Measurements from ENCODE around the gene COPS6. TPM values are rescaled to one million over a fixed set of nuclear protein-coding genes. Genes with fewer than 3 reads are reported as not detected.

Gene COPS6
- total and polyA plus RNA-seq, 2 donors (not counting 1 experiment from before 2014, with no cell fraction given) = 76.5 to 79.6 TPM

DNA sequence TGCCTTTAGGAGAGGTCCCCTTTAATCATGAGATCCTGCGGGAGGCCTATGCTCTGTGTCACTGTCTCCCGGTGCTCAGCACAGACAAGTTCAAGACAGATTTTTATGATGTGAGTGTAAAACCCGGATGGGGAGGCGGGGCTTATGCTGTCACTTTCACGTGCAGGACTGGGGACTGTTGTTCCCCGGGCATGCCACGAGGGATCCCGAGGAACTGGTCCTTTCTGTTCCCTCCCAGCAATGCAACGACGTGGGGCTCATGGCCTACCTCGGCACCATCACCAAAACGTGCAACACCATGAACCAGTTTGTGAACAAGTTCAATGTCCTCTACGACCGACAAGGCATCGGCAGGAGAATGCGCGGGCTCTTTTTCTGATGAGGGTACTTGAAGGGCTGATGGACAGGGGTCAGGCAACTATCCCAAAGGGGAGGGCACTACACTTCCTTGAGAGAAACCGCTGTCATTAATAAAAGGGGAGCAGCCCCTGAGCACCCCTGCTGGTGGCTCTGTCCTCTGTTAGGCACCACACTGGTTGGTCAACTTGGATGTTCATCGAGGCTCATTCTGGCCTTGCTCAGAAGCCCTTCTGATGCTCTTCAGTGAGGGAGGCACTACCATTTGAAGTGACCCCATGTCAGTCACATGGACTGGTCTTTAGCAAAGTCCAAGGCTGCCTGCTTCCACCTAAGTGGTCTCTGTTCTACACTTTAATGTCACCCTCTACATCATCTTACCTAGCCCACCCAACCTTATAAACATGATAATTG lies 2.8 kb downstream of the COPS6 start:
- Mint-ChIP-seq H3K4me1 (peaks cover 19% of the 10 kb centered on the region), H3K9me3 (ENCODE audit: insufficient read depth) (no peaks in the 10 kb centered on the region), H3K4me3 (no peak overlapping the region), H3K27ac (peak overlapping the region; percentile 64), H3K27me3 (no peaks in the 10 kb centered on the region)
- Histone ChIP-seq H3K4me3 (ENCODE audit: control extremely low read depth in 1 of 5, extremely low read depth in 1 of 5, insufficient read depth in 1 of 5, low read depth in 2 of 5, low read length in 4 of 5) (no peak overlapping the region), H3K4me1 (ENCODE audit: control insufficient read depth in 2 of 2, insufficient read depth in 2 of 2, low read length in 2 of 2) (peaks cover 14 to 18% of the 10 kb centered on the region in 2 donors), H3K9me3 (ENCODE audit: control extremely low read depth in 1 of 3, control insufficient read depth in 2 of 3, insufficient read depth in 1 of 3, low read length in 2 of 3) (no peaks in the 10 kb centered on the region), H2AFZ (ENCODE audit: insufficient read depth, low read depth, low read length, poor library complexity, severe bottlenecking) (no peak overlapping the region), H3K27me3 (replicated peaks in 1 of 4; ENCODE audit: control extremely low read depth in 1 of 4, control insufficient read depth in 3 of 4, insufficient read depth in 4 of 4, low read length in 3 of 4) (no peaks in the 10 kb centered on the region), H4K20me1 (ENCODE audit: control insufficient read depth, insufficient read depth, low read length, poor library complexity, severe bottlenecking) (peaks cover 35% of the 10 kb centered on the region), H3K36me3 (replicated peaks in 1 of 2; ENCODE audit: control extremely low read depth in 1 of 2, control insufficient read depth in 1 of 2, extremely low read depth in 1 of 2, insufficient read depth in 2 of 2, low read length in 1 of 2) (peaks cover 0 to 61% of the 10 kb centered on the region in 2 experiments), H3K4me2 (replicated peaks; ENCODE audit: low read depth, low read length, poor library complexity, severe bottlenecking) (no peak overlapping the region), H3K27ac (ENCODE audit: low read length in 2 of 2) (no peak overlapping the region), H3K9ac (ENCODE audit: low read length) (no peak overlapping the region), H3K79me2 (ENCODE audit: control insufficient read depth, insufficient read depth, low read length) (peaks cover 14% of the 10 kb centered on the region)
- CTCF ChIA-PET = interaction anchor here (0.8 to 0.9 kb wide), 3 partner anchors 39 to 178 kb away, joined by 3 to 4 read pairs (median 3); no protein-coding TSS in a partner anchor
- TF ChIP-seq EZH2 (IDR thresholded peaks at IDR 0.05; ENCODE audit: borderline replicate concordance, insufficient read depth, low read depth, low read length, poor library complexity, severe bottlenecking) = no peak
- TF ChIP-seq, protein P1, sequence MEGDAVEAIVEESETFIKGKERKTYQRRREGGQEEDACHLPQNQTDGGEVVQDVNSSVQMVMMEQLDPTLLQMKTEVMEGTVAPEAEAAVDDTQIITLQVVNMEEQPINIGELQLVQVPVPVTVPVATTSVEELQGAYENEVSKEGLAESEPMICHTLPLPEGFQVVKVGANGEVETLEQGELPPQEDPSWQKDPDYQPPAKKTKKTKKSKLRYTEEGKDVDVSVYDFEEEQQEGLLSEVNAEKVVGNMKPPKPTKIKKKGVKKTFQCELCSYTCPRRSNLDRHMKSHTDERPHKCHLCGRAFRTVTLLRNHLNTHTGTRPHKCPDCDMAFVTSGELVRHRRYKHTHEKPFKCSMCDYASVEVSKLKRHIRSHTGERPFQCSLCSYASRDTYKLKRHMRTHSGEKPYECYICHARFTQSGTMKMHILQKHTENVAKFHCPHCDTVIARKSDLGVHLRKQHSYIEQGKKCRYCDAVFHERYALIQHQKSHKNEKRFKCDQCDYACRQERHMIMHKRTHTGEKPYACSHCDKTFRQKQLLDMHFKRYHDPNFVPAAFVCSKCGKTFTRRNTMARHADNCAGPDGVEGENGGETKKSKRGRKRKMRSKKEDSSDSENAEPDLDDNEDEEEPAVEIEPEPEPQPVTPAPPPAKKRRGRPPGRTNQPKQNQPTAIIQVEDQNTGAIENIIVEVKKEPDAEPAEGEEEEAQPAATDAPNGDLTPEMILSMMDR (IDR thresholded peaks at IDR 0.05) = no peak
- no peak for ATAC-seq (ENCODE audit: low read depth)
- POLR2A ChIA-PET = interaction anchor here (0.9 kb wide), 1 partner anchor 26 kb away, joined by 6 read pairs; no protein-coding TSS in a partner anchor
- no peak for DNase-seq
- intact Hi-C loops (cut with micrococcal nuclease) = no loop called here
- 91% methylated on average over 18 of the region's 19 CpGs for WGBS (ENCODE audit: insufficient coverage)

DNA sequence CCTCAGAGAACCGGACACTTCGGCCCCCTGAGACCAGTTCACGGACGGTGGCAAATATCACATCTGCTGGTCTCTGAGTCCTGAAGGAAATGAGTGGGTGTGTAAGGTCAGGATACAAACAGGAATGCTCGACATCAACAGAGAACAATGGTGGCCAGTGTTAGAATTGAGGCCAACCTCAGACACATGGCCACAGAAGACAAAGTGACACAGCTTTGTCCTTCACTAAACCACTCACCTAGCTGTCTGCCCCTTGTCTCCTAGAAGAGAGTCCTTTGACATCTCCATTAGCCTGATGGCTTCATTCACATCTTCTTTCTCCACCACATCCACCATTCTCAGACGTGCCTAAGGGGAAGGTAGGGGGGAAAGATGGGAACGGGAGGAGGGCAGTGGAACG lies 4.3 kb downstream of the COPS6 start:
- H3K4me3 Mint-ChIP-seq = no peak overlapping the region
- TF ChIP-seq, protein P1 (IDR thresholded peaks at IDR 0.05) = no peak
- no peak for TF ChIP-seq EZH2 (IDR thresholded peaks at IDR 0.05; ENCODE audit: borderline replicate concordance, insufficient read depth, low read depth, low read length, poor library complexity, severe bottlenecking)
- Histone ChIP-seq H2AFZ (ENCODE audit: insufficient read depth, low read depth, low read length, poor library complexity, severe bottlenecking) (no peak overlapping the region), H3K79me2 (ENCODE audit: control insufficient read depth, insufficient read depth, low read length) (peaks cover 19% of the 10 kb centered on the region), H4K20me1 (ENCODE audit: control insufficient read depth, insufficient read depth, low read length, poor library complexity, severe bottlenecking) (peaks cover 38% of the 10 kb centered on the region), H3K4me1 (ENCODE audit: control insufficient read depth in 2 of 2, insufficient read depth in 2 of 2, low read length in 2 of 2) (peaks cover 11 to 15% of the 10 kb centered on the region in 2 donors), H3K27me3 (replicated peaks in 1 of 4; ENCODE audit: control extremely low read depth in 1 of 4, control insufficient read depth in 3 of 4, insufficient read depth in 4 of 4, low read length in 3 of 4) (no peaks in the 10 kb centered on the region), H3K36me3 (replicated peaks in 1 of 2; ENCODE audit: control extremely low read depth in 1 of 2, control insufficient read depth in 1 of 2, extremely low read depth in 1 of 2, insufficient read depth in 2 of 2, low read length in 1 of 2) (peaks cover under 1 to 74% of the 10 kb centered on the region in 2 experiments), H3K4me3 (ENCODE audit: control extremely low read depth in 1 of 5, extremely low read depth in 1 of 5, insufficient read depth in 1 of 5, low read depth in 2 of 5, low read length in 4 of 5) (no peak overlapping the region), H3K27ac (ENCODE audit: low read length in 2 of 2) (no peak overlapping the region), H3K9ac (ENCODE audit: low read length) (no peak overlapping the region), H3K4me2 (replicated peaks; ENCODE audit: low read depth, low read length, poor library complexity, severe bottlenecking) (no peak overlapping the region), H3K9me3 (ENCODE audit: control extremely low read depth in 1 of 3, control insufficient read depth in 2 of 3, insufficient read depth in 1 of 3, low read length in 2 of 3) (no peaks in the 10 kb centered on the region)
- H3K9me3 Mint-ChIP-seq (ENCODE audit: insufficient read depth) = no peaks in the 10 kb centered on the region
- 93% methylated on average over 5 of the region's 8 CpGs for WGBS (ENCODE audit: insufficient coverage)
- ChIA-PET POLR2A (interaction anchor here (0.6 kb wide), 1 partner anchor 9 kb away, joined by 4 read pairs; no protein-coding TSS in a partner anchor), CTCF (no interaction called here)
- no peaks in the 10 kb centered on the region for H3K27me3 Mint-ChIP-seq
- H3K27ac Mint-ChIP-seq = no peak overlapping the region
- ATAC-seq (ENCODE audit: low read depth) (no peak), DNase-seq (no peak)
- intact Hi-C loops (cut with micrococcal nuclease) = no loop called here
- H3K4me1 Mint-ChIP-seq = peaks cover 21% of the 10 kb centered on the region
